B cell (primary cell): ENCODE results near the gene WARS2.

ENCODE experiments used
- CTCF ChIP-seq: fragments of 200-600 bp; IDR thresholded peaks from one replicate; pipeline ENCODE4 v1.8.0; 2022; ENCODE audit warnings: antibody characterized with exemption, mild to moderate bottlenecking
- EZH2 ChIP-seq: IDR thresholded peaks from 2 replicates; pipeline ENCODE4 v1.6.1; 2012; ENCODE audit warnings: borderline replicate concordance, low read depth, mild to moderate bottlenecking, moderate library complexity, low read length; ENCODE audit not compliant: insufficient read depth, poor library complexity, severe bottlenecking

GRCh38 chr1:118995312-118996016 lies 145.0 kb downstream of the WARS2 start:
- TF ChIP-seq CTCF: no peak
- TF ChIP-seq EZH2: no peak
